HepG2 (cell line): ENCODE measurements around the gene STK38L. TPM values are rescaled to one million over a fixed set of nuclear protein-coding genes. Genes with fewer than 3 reads are reported as not detected.

Experiments
- ATAC-seq: fragments of 200-7000 bp; cut with Tn5 transposase; 3 replicates; pipeline ENCODE4 v1.9.1; 2020; ENCODE audit warnings: mild to moderate bottlenecking, moderate library complexity
- BruUV-seq: library from RNA; stranded (reverse); fragments of 400-500 nt; replicated peaks from 2 replicates; lab custom pipeline; 2021; lab: Mats Ljungman, UMichigan
- CTCF ChIA-PET: fragments of 300-600 bp; formaldehyde crosslinking; extraction: SDS; loops from one replicate; lab custom pipeline; 2021; ENCODE audit warnings: low total read pairs, inconsistent platforms, low intra/inter-chr PET ratio; lab: Yijun Ruan, JAX
- POLR2A ChIA-PET: fragments of 350-600 bp; sonication (Branson Sonifier 250); formaldehyde crosslinking; loops from one replicate; lab custom pipeline; 2020; ENCODE audit warnings: antibody characterized with exemption, inconsistent platforms; lab: Yijun Ruan, JAX
- DNase-seq: peaks from one replicate; pipeline ENCODE4 v3.0.0-alpha.2; 2015; ENCODE audit warnings: low spot score
- FAIRE-seq: peaks from 3 replicates; lab custom pipeline; 2011; peaks lifted over from hg19 to GRCh38; lab: Jason Lieb, UNC
- H2AFZ ChIP-seq: one replicate; pipeline ENCODE4 v1.6.1; 2011; ENCODE audit warnings: low read length, inconsistent platforms
- H3K27ac ChIP-seq: fragments of 300-600 bp; 3 replicates; pipeline ENCODE4 v1.8.0; 2011; ENCODE audit warnings: mixed run types, mild to moderate bottlenecking, mixed read lengths, low read length, inconsistent platforms; ENCODE audit not compliant: insufficient read depth; ENCODE audit errors: extremely low read length
- H3K27me3 ChIP-seq, 2 experiments: fragments of 200-600 bp in 1 of 2; 2 replicates in 1 of 2; 3 replicates in 1 of 2; pipeline versions ENCODE4 v1.6.0 to v1.8.0; 2011; ENCODE audit warnings: low read length in 2 of 2, mild to moderate bottlenecking in 2 of 2, moderate library complexity in 2 of 2, inconsistent platforms in 1 of 2; ENCODE audit not compliant: insufficient read depth in 2 of 2, control insufficient read depth in 1 of 2
- H3K36me3 ChIP-seq, 2 experiments: fragments of 200-600 bp in 1 of 2; replicated peaks in 1 of 2; 2 replicates in 1 of 2; 3 replicates in 1 of 2; pipeline versions ENCODE4 v1.5.1 to v1.8.0; 2011; ENCODE audit warnings: low read length in 2 of 2, inconsistent platforms in 1 of 2; ENCODE audit not compliant: insufficient read depth in 2 of 2, control insufficient read depth in 1 of 2
- H3K4me1 ChIP-seq: 2 replicates; pipeline ENCODE4 v1.5.1; 2012; ENCODE audit warnings: low read length, inconsistent platforms; ENCODE audit not compliant: insufficient read depth
- H3K4me2 ChIP-seq: 2 replicates; pipeline ENCODE4 v1.6.0; 2011; ENCODE audit warnings: low read depth, low read length, inconsistent platforms
- H3K4me3 ChIP-seq, 3 experiments: fragments of 200-600 bp in 1 of 3; sonication (generic), shearing (Covaris generic) in 1 of 3; replicated peaks in 1 of 3; 2 replicates each; pipeline ENCODE4 v1.5.1; 2011 to 2016; ENCODE audit warnings: low read length in 3 of 3, inconsistent platforms in 2 of 3, low read depth in 2 of 3, mild to moderate bottlenecking in 2 of 3, control low read depth in 1 of 3, mixed read lengths in 1 of 3; ENCODE audit not compliant: insufficient read depth in 1 of 3
- H3K79me2 ChIP-seq: one replicate; pipeline ENCODE4 v1.6.1; 2011; ENCODE audit warnings: low read length, inconsistent platforms; ENCODE audit not compliant: insufficient read depth
- H3K9ac ChIP-seq: 2 replicates; pipeline ENCODE4 v1.6.0; 2011; ENCODE audit warnings: mild to moderate bottlenecking, low read depth, low read length, inconsistent platforms; ENCODE audit not compliant: insufficient read depth
- H3K9me3 ChIP-seq: 2 replicates; pipeline ENCODE4 v1.5.1; 2012; ENCODE audit warnings: mild to moderate bottlenecking, low read length
- H4K20me1 ChIP-seq: 2 replicates; pipeline ENCODE4 v1.6.0; 2011; ENCODE audit warnings: inconsistent platforms, mild to moderate bottlenecking, low read length, moderate library complexity; ENCODE audit not compliant: insufficient read depth
- CHCHD3 ChIP-seq: sonication (generic); formaldehyde crosslinking; IDR thresholded peaks from 2 replicates; pipeline ENCODE4 v1.8.0; 2022; ENCODE audit warnings: mild to moderate bottlenecking, missing genetic modification reagents, moderate library complexity
- HIVEP1 ChIP-seq: sonication (generic); formaldehyde crosslinking; IDR thresholded peaks from 2 replicates; pipeline ENCODE4 v1.4.0; 2020; ENCODE audit warnings: mild to moderate bottlenecking, missing genetic modification reagents
- HNRNPUL1 ChIP-seq: fragments of 200-400 bp; formaldehyde crosslinking; IDR thresholded peaks from 2 replicates; pipeline ENCODE4 v1.6.1; 2017; ENCODE audit warnings: low read depth, mild to moderate bottlenecking, low read length, moderate library complexity
- KDM2A ChIP-seq: sonication (generic); formaldehyde crosslinking; IDR thresholded peaks from 2 replicates; pipeline ENCODE4 v1.4.0; 2020; ENCODE audit warnings: low read depth, missing genetic modification reagents, borderline replicate concordance
- MTF2 ChIP-seq: sonication (generic); formaldehyde crosslinking; IDR thresholded peaks from 2 replicates; pipeline ENCODE4 v1.5.0; 2020; ENCODE audit warnings: missing genetic modification reagents, borderline replicate concordance
- TARDBP ChIP-seq: sonication (generic); formaldehyde crosslinking; IDR thresholded peaks from 2 replicates; pipeline ENCODE4 v1.8.0; 2022; ENCODE audit warnings: mild to moderate bottlenecking, missing genetic modification reagents
- ZNF383 ChIP-seq: sonication (generic); formaldehyde crosslinking; IDR thresholded peaks from 2 replicates; pipeline ENCODE4 v1.4.0; 2020; ENCODE audit warnings: missing genetic modification reagents, mild to moderate bottlenecking, borderline replicate concordance
- ZNF781 ChIP-seq: sonication (generic); formaldehyde crosslinking; IDR thresholded peaks from 2 replicates; pipeline ENCODE4 v1.5.1; 2020; ENCODE audit warnings: borderline replicate concordance, mild to moderate bottlenecking, missing genetic modification reagents; ENCODE audit errors: not compliant biosample characterization
- WGBS: methylation state at CpG from one replicate; pipeline ENCODE4 v1.1.6; 2017; ENCODE audit warnings: low lambda C conversion rate; 5-methylcytosine and 5-hydroxymethylcytosine counted together
- in situ Hi-C: cut with HindIII; loops from 2 replicates; pipeline ENCODE4 v1.10.0; 2017; ENCODE audit warnings: low pct_unique_long_range_greater_than_20kb; ENCODE audit not compliant: extremely low pct_ligation_motif_present
- intact Hi-C: fragments of 100-400 bp; cut with micrococcal nuclease; formaldehyde crosslinking; loops from one replicate; pipeline ENCODE4 v1.10.0; 2022; ENCODE audit not compliant: unreplicated experiment
- polyA plus RNA-seq, 8 experiments: library from polyadenylated mRNA; depleted of rRNA in 3 of 8; stranded (reverse) in 7 of 8; unstranded in 1 of 8; fragments of >200 nt; fragmentation: Illumina TruSeq in 4 of 8; extraction: Trizol in 4 of 8; gene quantifications; 2 replicates each; pipeline versions ENCODE4 v1.2.1 to v1.2.3, GENCODE V29; 2011 to 2016; ENCODE audit warnings: low read depth in 4 of 8, missing spikeins in 1 of 8, mixed read lengths in 1 of 8; ENCODE audit not compliant: insufficient read depth in 1 of 8
- total RNA-seq, 5 experiments: library from RNA; depleted of rRNA; stranded (reverse); fragments of >200 nt; fragmentation: Illumina TruSeq; extraction: Trizol; gene quantifications; 2 replicates each; pipeline ENCODE4 v1.2.3, GENCODE V29; 2016; ENCODE audit warnings: low read depth in 1 of 5
- TF ChIP-seq, protein P1 (sequence below): fragments of 450-650 bp; IDR thresholded peaks from 2 replicates; pipeline ENCODE4 v1.6.1; 2016
- TF ChIP-seq, protein P2 (sequence below): conservative IDR thresholded peaks from 2 replicates; pipeline ENCODE4 v1.6.1; 2018; ENCODE audit warnings: missing genetic modification reagents
- TF ChIP-seq, protein P3 (sequence below): sonication (generic); formaldehyde crosslinking; IDR thresholded peaks from 2 replicates; pipeline ENCODE4 v1.4.0; 2020; ENCODE audit warnings: missing genetic modification reagents

Gene STK38L
- total and polyA plus RNA-seq, 2 of the 13 experiments (the other 11 are each of a cell fraction or from before 2014, with no cell fraction given) = 6.1 to 26.4 TPM

DNA sequence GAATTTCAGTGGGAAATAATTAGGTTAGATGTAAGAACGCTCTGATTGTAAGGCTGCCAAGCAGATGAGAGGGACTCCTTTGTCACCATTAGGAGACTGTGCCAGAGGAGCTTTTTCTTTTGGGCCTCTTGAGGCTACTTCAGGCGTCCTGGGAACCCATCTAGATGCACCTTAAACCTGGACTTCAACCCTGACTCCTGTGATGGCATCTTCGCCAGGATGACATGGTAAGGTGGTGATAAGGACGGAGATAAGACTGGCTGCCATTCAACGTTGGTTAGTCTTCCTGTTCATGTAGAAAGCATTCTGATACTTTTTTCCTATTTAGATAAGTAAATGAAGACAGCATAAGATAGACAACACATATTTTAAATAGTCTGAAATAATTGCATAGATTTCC, 36.3 kb downstream of the STK38L start (continued):
- TF ChIP-seq ZNF781 (CRISPR knock-in tag) = no peak

DNA sequence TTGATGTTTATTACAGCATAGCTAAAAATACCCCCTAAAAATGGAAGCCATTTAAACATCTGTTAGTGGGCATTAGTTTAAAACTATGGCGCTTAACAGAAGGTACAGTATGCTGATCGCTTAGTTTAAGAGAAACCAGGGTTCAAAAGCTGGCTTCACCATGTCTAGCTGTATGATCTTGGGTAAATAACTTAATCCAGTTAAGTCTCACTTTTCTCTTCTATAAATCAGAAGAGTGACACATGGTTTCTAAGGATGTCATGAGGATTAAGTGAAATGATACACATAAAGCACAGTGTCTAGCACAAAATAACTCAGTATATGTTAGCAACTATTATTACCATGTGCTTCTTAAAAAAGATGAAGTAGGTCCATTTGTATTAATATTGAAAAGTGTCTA, 38.7 kb downstream of the STK38L start:
- WGBS = 96% methylated on average over 2 of the region's 2 CpGs
- Histone ChIP-seq H4K20me1 (no peaks in the 10 kb centered on the region), H3K4me1 (peaks cover 11% of the 10 kb centered on the region), H3K36me3 (no peaks in the 10 kb centered on the region), H3K27ac (no peak overlapping the region), H3K27me3 (no peaks in the 10 kb centered on the region), H2AFZ (no peak overlapping the region), H3K9ac (no peak overlapping the region), H3K9me3 (no peaks in the 10 kb centered on the region), H3K4me3 (no peak overlapping the region), H3K79me2 (no peaks in the 10 kb centered on the region), H3K4me2 (no peak overlapping the region)
- no peak for TF ChIP-seq CHCHD3 (CRISPR knock-in tag)
- TF ChIP-seq, protein P1, sequence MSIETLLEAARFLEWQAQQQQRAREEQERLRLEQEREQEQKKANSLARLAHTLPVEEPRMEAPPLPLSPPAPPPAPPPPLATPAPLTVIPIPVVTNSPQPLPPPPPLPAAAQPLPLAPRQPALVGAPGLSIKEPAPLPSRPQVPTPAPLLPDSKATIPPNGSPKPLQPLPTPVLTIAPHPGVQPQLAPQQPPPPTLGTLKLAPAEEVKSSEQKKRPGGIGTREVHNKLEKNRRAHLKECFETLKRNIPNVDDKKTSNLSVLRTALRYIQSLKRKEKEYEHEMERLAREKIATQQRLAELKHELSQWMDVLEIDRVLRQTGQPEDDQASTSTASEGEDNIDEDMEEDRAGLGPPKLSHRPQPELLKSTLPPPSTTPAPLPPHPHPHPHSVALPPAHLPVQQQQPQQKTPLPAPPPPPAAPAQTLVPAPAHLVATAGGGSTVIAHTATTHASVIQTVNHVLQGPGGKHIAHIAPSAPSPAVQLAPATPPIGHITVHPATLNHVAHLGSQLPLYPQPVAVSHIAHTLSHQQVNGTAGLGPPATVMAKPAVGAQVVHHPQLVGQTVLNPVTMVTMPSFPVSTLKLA = 0 out of 2 replicates have a peak, but pooled peaks have one; percentile 14
- no peak for TF ChIP-seq ZNF383
- TF ChIP-seq MTF2 = no peak
- in situ Hi-C loops (no loop called here), intact Hi-C loops (no loop called here)
- FAIRE-seq (no peak), ATAC-seq (no peak), DNase-seq (no peak)
- no TSS peak for BruUV-seq
- ChIA-PET POLR2A (interaction anchor here (1.4 kb wide), 1 partner anchor 39 kb away, joined by 3 read pairs; the partner anchor contains the start of gene STK38L), CTCF (no interaction called here)

DNA sequence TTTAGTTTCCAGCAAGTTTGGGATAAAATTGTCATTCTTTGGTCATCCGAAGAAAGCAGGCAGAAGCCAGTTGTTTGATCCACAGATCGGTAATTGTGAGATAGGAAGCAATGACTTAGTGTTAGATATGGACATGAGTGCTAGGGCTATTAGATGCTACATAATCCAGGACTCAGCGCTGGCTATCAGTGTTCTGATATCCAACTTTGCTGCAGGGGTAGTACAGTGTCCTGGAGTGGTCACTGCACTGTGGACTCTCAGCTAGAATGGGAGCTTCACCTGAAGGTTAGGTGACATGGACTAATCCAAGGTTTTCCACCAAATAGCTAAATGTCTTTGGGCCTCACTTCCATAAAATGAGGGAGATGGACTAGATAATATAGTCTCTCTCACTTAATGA, 39.9 kb downstream of the STK38L start:
- no peaks in the 10 kb centered on the region for H3K9me3 ChIP-seq
- no peaks in the 10 kb centered on the region for H3K79me2 ChIP-seq
- 100% methylated on average over 3 of the region's 3 CpGs for WGBS
- no peaks in the 10 kb centered on the region for H3K27me3 ChIP-seq
- in situ Hi-C loops = no loop called here
- TF ChIP-seq HIVEP1 (CRISPR knock-in tag) = no peak
- no peak for TF ChIP-seq HNRNPUL1
- TF ChIP-seq KDM2A (CRISPR knock-in tag) = no peak
- TF ChIP-seq TARDBP = no peak
- TF ChIP-seq, protein P2, sequence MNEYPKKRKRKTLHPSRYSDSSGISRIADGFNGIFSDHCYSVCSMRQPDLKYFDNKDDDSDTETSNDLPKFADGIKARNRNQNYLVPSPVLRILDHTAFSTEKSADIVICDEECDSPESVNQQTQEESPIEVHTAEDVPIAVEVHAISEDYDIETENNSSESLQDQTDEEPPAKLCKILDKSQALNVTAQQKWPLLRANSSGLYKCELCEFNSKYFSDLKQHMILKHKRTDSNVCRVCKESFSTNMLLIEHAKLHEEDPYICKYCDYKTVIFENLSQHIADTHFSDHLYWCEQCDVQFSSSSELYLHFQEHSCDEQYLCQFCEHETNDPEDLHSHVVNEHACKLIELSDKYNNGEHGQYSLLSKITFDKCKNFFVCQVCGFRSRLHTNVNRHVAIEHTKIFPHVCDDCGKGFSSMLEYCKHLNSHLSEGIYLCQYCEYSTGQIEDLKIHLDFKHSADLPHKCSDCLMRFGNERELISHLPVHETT (CRISPR knock-in tag) = no peak
- TF ChIP-seq, protein P3, sequence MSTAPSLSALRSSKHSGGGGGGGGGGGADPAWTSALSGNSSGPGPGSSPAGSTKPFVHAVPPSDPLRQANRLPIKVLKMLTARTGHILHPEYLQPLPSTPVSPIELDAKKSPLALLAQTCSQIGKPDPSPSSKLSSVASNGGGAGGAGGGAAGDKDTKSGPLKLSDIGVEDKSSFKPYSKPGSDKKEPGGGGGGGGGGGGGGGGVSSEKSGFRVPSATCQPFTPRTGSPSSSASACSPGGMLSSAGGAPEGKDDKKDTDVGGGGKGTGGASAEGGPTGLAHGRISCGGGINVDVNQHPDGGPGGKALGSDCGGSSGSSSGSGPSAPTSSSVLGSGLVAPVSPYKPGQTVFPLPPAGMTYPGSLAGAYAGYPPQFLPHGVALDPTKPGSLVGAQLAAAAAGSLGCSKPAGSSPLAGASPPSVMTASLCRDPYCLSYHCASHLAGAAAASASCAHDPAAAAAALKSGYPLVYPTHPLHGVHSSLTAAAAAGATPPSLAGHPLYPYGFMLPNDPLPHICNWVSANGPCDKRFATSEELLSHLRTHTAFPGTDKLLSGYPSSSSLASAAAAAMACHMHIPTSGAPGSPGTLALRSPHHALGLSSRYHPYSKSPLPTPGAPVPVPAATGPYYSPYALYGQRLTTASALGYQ (CRISPR knock-in tag) = no peak
- CTCF ChIA-PET = no interaction called here
- H3K9ac ChIP-seq = no peak overlapping the region
- no peak overlapping the region for H2AFZ ChIP-seq
- FAIRE-seq = no peak
- no peak overlapping the region for H3K4me2 ChIP-seq
- POLR2A ChIA-PET = no interaction called here
- H3K4me3 ChIP-seq = no peak overlapping the region
- no peak for DNase-seq
- no peaks in the 10 kb centered on the region for H4K20me1 ChIP-seq
- ATAC-seq = no peak
- peaks cover 7% of the 10 kb centered on the region; the same call in 1 of the 2 replicates for H3K4me1 ChIP-seq
- H3K36me3 ChIP-seq = no peaks in the 10 kb centered on the region
- no TSS peak for BruUV-seq
- no peak overlapping the region for H3K27ac ChIP-seq
- intact Hi-C loops = no loop called here
